A673 (cell line): ENCODE measurements around the gene CINP.

Source experiments
- CTCF ChIP-seq: fragments of 300-800, 200-600 bp; sonication (generic); conservative IDR thresholded peaks from 2 replicates; pipeline ENCODE4 v1.5.1; 2017; ENCODE audit warnings: low read depth, mild to moderate bottlenecking, antibody characterized with exemption, low read length, moderate library complexity, mixed read lengths
- EZH2 ChIP-seq: fragments of 200-600 bp; sonication (generic); IDR thresholded peaks from 2 replicates; pipeline ENCODE4 v1.6.1; 2017; ENCODE audit warnings: borderline replicate concordance, low read depth, mild to moderate bottlenecking, mixed read lengths, antibody characterized with exemption, low read length; ENCODE audit not compliant: poor library complexity, severe bottlenecking

- TF ChIP-seq CTCF (no peak), EZH2 (no peak)
Observed at GRCh38 chr14:102371361-102371760, 8.7 kb upstream of the CINP start.
